Limb (tissue), 2 donors: Measurements from ENCODE around the gene PARP4.
"Not testable (repeated sequence)": the region's sequence is repeated elsewhere in the genome, so short reads cannot be mapped to it uniquely, and the experiment has no call there.

ENCODE experiments used
- DNase-seq, 2 donors: peaks; one replicate each; pipeline ENCODE4 v3.0.0-alpha.2; 2016; ENCODE audit errors: extremely low spot score in 2 of 2

PARP4 gene

DNA sequence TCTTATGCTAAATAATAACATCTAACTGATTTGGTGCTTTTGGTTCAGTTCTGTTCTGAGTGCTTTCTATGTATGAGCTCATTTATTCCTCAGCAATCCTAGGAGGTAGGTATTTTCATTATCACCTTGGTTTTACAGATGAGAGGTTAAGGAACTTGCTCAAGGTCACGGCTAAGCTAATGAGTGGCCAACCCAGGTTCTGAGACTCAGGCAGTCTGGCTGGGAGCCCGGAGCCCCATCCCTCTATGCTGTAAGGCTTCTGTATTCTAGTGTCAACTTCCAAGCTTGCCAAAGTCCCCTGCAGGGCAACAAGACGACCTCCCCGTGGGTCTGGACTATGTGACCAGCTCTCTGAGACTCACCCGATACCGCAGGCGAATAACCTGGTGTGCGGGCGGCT, 60.5 kb downstream of the PARP4 start:
- no peak for DNase-seq

DNA sequence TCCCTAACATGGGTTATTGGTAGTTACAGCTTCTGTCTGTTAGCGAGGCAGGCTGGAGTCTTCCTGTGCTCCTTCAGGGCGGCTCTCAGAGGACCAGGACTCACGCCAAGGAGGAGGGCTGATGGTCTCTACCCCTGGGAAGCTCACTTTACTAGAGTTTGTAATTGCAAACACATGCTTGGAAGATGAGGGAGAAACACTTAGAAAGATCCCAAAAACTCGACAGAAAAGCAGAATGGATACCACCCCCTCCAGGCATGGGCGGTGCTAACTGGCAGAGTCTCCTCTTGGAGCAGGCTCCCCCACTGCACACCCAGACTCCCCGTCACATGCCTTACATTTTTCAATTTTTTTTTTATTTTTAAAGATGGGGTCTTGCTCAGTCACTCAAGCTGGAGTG, 62.0 kb downstream of the PARP4 start:
- peak; percentile 19 to 37 for DNase-seq

DNA sequence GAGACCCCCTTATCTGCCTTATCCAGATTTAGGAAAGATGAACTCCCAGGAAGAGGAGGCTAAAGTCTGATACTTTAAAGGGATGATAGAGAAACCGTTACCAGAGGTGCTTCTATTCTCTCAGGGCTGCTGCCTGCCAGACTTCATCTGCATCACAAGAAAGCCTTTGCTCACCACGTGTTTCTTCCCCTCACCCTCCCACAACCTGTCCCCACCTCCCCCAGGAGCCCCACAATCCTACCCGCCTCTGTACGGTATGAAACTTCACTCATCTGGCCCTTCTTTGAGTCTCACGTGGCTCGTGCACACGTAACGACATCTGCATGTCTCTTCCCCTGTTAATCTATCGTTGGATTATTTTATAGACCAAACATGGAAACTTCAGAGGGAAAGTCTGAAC, 67.7 kb downstream of the PARP4 start:
- not testable (repeated sequence) for DNase-seq

DNA sequence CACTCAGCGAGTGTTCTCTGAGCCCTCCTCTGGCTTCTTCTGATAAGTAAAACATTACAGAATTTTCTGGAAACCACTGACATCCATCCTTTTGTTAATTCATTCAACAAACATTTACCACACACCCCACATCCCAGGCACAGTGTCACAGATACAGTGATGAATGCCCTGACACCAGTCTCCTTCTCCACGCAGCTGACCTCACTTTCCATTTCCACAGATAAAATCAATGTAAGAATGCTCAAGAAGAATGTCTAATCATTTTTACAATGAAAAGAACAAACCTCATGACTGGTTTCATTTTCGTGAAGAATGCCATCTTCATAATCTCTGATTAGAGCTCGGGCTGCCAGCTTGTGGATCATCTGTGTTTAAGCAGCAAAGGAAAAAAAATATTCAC, 69.2 kb downstream of the PARP4 start:
- no peak for DNase-seq

DNA sequence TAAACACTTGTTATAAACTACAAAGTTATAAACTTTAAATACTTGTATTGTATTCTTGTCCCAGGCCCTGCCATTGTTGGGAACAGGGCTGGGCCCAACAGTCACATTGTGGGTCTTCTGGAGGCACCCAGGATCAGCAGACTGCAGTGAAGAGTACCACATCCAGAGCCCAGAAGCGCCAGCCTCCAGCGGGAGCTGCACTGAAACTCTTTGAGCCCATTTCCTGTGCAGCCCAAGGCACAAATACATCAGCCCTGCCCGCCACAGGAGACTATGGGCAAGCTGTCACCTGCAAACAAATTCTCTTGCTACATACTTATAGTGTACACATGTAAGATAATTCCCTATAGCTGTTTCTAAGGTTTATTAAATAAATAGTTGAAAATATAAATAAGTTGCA, 86.5 kb downstream of the PARP4 start:
- not testable (repeated sequence) for DNase-seq

DNA sequence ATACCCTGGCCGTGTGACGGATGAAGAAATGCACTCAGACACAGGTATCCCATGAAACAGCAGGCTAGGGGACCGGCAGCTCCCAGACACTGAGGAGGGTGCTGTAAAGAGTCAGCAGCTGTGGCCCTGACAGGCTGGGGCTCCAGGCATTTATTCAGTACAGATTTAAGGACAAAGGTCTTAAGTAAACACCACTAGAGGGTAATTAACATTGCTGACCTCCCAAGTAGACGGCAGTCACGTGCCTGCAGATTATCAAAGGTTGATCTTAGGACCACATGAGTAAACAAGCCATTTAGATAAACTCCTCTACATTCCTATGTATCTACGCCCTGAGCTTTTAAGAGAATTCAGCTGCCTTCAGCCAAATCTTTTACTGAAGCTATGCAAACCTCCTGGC, 92.9 kb downstream of the PARP4 start:
- DNase-seq, result not testable (repeated sequence)

DNA sequence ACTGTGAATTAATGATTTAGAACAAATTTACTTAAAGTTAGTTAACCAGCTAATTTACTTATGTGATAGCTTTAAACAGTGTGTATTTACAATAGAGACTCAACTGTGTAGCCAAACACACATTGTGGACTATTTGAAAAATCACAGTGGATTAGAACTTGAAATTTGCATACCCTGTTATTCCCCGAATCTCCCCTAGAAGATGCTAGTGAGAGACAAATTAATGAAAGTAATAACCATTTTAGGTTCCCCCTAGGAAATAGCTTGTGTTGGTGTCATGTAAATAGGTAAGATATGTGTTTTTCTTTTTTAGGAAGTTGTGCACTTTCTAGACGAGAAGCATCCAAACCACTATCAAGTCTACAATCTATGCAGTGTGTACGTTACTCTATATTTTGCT, 104.7 kb downstream of the PARP4 start:
- DNase-seq, result no peak

DNA sequence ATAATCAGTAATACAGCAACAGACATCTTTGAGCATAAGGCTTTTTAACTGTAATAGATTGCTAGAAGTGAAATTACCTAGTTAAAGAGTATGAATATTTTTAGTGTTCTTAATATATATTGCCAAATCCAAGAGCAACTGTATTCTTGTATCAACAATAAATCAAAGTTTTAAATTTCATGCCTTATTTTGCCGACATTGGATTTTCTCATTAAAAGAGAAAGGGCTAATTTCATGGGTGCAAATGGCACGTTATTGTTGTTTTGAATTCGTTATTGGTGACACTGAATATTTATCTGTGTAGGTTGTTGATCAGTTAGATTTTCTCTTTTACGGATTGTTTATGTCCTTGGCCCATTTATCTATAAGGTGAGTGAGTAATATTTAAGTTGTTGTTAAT, 106.1 kb downstream of the PARP4 start:
- DNase-seq, result no peak

DNA sequence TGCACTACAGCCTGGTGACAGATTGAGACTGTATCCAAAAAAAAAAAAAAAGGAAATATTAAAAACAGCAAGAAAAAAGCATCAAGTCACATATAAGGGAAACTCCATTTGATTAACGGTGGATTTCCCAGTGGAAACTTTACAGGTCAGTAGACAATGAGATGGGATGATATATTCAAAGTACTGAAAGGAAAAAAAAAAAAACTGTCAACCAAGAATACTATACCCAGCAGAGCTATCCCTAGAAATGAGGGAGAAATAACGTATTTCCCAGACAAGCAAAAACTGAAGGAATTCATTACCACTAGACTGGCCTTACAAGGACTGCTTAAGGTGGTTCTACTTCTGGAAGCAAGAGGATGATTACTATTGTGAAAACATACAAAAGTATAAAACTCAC, 115.8 kb downstream of the PARP4 start:
- no peak for DNase-seq

DNA sequence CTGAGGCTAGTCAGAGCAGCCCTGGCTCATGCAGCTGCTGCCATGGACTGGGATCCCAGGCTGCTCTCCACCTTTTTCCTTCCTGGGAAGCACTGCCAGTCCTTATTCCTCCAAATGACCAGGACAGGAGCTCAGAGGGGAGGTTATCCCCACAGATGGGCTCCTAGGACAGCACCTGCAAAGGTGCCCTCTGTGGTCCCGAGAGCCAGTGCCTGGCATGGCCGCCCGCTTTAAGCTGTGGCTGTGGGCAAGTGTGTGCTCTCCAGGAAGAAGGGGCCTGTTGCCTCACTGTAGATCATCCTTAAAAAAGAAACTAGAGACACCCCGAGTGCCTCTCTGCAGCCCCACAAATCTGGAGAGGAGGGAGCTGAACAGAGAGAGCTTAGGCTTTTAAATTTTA, 119.6 kb downstream of the PARP4 start:
- DNase-seq, result no peak

DNA sequence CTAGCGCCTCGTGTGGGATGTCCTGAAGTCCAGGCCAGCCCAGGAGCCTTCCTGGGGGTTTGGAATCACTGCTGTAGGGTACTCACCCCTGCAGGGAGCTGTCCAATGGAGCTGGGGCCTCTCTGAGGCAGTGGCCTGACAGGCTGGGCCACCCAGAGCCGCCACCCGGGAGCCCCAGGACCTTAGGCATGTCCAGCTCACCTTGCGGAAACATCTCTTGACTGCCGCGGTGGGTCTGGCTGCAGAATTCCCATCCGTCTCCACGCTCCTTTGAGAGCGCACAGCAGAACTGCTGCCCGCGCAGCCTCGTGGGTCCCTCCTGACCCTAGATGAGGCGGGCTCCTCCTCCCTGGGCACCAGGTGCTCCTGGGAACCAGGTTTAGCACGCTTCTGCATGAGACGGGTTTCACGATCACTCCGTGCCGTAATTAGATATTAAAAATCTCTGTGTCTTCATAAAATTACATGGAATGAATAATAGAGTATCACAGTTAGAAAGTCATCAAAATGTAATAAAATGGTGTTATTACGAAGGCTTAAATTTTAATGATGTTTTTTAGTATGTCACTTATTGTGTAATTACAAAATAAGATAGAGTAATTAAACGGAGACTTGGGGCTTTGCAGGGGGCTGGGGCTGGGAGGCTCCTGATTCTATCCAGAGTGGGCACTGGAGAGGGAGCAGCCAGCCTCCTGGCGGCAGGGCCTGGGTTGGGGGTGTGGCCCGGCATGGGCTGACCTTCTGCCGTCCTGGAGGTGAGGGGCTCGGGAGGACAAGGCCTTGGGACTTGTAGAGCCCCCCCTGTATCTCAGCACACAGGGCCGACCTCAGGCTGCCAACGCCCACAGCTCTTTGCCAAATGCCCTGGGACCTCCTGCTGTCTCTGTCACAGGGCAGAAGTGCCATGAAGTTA, 120.6 kb downstream of the PARP4 start:
- not testable (repeated sequence) for DNase-seq

DNA sequence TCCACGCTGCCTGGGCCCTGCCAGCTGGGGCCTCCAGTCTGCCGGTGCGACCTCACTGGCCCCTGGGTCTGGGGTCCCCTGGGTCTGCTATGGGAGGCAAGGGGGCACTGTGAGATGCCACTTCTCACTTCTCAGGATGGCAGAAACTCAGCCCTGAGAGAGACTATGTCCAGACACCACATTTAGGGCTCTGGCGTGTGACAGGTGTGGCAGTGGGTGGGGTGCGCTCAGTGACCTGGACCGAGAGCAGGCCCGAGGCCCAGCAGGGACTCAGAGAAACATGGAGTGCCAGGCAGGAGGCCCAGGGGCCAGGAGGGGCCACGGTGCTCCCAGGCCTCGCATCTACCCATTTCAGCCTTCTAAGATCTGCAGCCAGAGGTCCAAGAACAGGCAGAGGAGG, 121.8 kb downstream of the PARP4 start:
- not testable (repeated sequence) for DNase-seq

DNA sequence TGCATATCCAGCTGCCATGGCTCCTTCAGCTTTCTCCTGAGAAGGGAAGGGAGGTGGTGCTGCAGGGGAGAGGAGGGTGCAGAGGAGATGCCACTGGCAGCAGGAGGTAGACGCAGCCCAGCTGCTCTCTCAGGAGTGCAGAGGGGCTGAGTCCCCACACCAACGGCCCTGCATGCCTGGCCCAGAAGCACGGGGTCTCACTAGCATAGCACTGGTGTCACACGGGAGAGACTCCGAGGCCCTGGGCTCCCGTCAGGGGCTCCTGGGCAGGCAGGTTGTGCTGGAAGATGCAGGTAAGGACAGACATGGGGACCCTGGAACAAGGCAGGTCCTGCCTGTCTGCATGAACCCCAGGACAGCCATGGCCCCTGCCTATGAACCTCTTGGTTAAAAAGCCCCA, 123.1 kb downstream of the PARP4 start:
- no peak for DNase-seq

DNA sequence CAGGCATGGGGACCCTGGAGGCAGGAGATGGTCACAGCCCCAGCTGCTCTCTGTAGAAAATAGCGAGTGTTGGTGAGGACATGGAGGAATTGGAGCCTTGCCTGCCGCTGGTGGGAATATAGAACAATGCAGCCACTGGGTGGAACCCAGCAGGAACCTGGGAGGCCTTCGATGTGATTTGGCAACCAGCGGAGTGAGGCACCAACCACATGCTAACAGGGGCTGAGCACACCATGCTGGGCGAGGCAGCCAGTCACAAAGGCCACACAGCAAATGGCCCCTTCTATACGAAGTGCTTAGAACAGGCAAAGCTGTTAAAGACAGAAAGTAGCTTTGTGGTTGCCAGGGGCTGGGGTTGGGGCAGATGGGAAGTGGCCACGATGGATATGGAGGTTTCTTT, 123.8 kb downstream of the PARP4 start:
- DNase-seq, result not testable (repeated sequence)

DNA sequence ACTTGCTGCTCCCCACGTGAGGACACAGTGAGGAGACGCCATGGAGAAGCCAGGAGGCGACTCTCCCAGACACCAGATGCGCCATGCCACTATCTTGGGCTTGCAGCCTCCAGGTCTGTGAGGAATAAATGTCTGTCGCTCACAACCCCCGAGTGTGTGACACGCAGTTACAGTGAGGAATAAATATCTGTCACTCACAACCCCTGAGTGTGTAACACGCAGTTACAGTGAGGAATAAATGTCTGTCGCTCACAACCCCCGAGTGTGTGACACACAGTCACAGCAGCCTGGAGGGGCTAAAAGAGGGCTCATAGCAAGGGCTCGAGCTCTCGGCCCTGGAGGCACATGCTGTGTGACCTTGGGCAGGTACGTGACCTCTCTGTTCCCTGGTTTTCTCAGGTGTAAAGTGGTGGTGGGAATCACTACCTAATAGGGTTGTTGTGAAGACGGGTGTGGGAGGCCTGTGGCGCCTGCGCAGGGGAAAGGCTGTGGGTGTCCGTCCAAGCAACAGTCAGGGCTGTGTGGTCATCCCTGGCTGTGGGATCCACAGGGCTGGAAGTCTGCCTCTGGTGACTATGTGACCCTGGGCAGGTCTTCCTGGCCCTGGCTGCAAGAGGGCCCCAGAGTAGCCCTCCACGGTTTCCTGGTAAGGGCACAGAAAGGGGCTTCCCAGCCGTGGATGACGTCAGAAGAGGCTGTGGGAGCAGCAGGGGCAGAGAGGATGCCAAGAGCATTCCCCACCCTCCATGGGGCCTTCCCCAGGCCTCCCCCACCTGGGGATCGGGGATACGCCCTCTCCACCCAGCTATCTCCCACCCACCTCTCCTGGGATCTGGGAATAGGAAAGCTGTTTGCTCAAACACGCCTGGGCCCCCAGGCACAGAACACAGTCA, 125.5 kb downstream of the PARP4 start:
- no peak for DNase-seq

DNA sequence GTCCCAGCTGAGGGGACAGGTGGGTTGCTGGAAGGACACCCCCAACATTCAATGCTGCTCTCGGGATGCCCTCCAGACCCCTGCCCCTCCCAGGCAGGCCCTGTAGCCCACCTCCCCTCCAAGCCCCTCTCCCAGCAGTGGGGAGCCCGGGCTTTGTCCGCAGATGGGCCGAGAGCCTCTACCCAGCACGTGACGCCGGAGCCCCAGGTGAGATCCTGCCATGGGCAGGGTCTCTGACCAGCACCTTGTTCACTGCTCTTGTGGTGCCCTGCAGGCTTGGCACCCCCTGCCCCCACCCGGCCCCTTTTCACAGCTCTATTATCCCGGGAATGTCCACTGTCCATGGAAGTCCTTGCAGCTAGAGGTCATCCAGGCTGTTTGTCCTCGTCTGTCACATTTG, 126.7 kb downstream of the PARP4 start:
- DNase-seq, result no peak

DNA sequence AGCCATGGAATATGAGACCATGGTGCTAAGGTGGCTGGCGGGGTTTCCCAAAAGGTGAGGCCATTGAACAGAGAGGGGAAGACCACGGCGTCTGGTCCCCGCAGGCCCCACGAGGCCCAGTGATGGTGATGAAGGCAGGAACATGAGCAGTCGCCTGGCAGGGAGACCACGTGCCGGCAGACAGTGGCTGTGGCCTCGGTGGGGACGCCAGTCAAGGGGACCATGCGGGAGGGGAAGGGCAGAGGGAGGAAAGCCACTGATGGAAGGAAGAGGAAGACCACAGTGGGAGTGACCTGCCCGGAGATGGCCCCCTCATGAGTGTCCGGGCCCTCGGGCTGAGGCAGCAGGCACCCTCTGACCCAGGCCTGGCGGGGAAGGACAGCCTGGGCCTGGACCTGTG, 127.6 kb downstream of the PARP4 start:
- DNase-seq, result not testable (repeated sequence)

DNA sequence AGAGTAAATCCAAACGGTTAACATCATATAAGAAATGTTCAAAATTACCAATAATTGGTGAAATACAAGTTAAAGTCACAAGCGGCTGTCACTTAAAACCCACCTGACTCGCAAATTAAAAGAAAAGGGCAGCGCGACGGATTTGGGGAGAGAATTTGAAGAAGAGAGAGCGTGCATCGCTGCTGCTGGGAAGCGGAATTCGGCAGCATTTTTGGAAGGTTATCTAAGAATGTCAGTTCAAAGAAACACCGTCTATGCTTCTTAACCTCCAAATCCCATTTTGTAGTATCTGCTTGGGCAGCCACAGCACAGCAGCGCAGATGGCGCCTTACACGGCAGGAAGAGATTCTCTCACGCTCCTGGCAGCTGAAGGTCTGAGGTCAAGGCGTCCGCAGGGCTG, 128.5 kb downstream of the PARP4 start:
- DNase-seq, result not testable (repeated sequence)

DNA sequence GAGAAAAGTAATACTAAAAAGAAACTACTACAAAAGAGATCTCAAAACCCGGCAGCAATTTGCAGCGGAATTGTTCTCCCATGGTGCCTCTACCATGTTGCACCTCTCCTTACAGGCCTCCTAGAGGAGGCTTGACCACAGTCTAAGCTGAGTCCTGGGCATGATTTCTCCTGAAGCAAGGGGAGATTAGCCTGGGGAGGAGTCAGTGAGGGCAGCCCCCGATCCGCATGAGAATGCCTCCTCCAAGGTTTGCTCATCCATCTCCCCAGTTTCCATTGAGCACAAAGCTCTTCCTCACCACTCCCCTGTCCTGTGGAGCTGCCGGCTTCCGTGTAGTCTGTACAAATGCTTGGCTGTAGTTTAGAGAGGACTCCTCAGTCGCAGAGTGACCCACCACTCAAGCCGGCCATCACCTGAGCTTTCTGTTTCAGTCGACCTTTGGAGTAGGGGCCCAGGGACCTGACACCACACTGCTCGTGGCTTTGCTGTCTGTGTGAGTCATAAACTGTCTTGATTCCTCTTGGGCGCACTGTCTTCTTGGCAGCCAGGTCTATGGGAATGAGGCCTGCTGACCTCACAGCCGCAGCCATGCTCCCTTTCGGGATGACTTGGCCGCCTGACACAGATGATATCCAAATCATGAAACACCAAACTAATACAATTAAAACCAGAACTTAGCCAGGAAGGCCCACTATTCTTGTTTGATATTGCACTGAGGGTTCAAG, 130.9 kb downstream of the PARP4 start:
- no peak for DNase-seq

DNA sequence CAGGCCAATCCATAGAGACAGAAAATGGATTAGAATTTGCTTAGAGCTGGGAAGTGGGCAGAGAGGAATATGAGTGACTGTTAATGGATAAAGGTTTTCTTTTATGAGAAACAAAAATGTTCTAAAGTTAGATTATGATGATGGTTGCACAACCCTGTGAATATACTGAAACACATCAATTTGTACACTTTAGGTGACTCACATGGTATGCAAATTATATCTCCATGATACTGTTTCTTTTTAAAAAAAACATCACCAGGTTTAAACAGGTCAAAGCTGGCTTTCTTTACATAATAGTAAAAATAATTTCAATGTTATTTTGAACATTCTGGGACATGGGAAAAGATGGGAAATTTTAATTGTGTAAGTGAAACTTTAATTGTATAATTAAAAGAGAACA, 131.7 kb downstream of the PARP4 start:
- DNase-seq, result not testable (repeated sequence)

DNA sequence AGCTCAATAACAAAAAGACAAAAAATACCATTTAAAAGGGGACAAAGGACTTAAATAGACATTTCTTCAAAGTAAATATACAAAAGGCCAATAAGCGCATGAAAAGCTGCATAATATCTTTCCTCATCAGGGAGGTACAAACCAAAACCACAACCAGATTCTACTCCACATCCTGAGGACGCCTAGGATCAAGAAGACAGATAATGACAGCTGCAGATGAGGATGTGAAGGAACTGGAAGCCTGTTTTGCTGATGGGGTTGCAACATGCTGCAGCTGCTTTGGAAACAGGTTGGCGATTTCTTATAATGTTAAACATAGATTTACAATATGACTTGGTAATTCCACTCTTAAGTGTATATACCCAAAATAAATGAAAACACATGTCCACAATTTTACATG, 132.4 kb downstream of the PARP4 start:
- DNase-seq, result not testable (repeated sequence)

DNA sequence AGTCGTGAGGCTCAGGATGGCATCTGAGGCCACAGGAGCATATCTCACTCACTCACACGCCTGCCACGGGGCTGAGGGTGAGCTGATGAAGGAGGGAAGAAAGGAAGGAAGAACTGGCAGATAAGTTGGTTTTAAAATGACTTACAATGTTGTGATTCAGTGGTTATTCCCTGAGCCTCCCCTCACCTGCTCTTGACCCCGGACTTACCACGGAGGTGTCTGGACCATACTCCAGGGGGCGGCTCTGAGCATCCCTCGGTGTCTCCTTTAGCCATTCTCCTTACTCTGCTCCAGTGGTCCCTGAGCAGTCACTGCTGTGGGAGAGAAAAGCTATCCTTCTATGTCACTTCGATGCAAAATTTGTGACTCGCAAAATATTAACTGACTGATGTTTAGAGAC, 141.3 kb downstream of the PARP4 start:
- not testable (repeated sequence) for DNase-seq
